HG03039 (cell line): ENCODE data around the gene NRN1.
"Not testable (repeated sequence)": the region's sequence is repeated elsewhere in the genome, so short reads cannot be mapped to it uniquely, and the experiment has no call there.

Source experiments
- ATAC-seq: cut with Tn5 transposase; IDR thresholded peaks from one replicate; pipeline ENCODE4 v1.9.1; 2021; ENCODE audit warnings: mild to moderate bottlenecking, moderate library complexity; ENCODE audit not compliant: unreplicated experiment

The NRN1 gene

GRCh38 chr6:6006428-6007365, at the start of gene NRN1:
TSS of gene NRN1 (minus strand) at chr6:6006925. CDS start at chr6:6006749, 176 bp downstream.
- no peak for ATAC-seq

- no peak for ATAC-seq
These were observed 45.5 kb upstream of the NRN1 start for GRCh38 chr6:6052216-6052615.

- no peak for ATAC-seq
These were observed 40.0 kb upstream of the NRN1 start for GRCh38 chr6:6046716-6047115.

- no peak for ATAC-seq
These were observed 33.3 kb upstream of the NRN1 start for GRCh38 chr6:6039946-6040509.

GRCh38 chr6:6037179-6037578, 30.5 kb upstream of the NRN1 start:
- ATAC-seq: no peak

- ATAC-seq: no peak
These were observed 27.1 kb upstream of the NRN1 start for GRCh38 chr6:6033858-6034257.

- no peak for ATAC-seq
These were observed 19.9 kb upstream of the NRN1 start for GRCh38 chr6:6026513-6027205.

GRCh38 chr6:6025736-6026135, 19.0 kb upstream of the NRN1 start:
- no peak for ATAC-seq

GRCh38 chr6:6024220-6024619, 17.5 kb upstream of the NRN1 start:
- no peak for ATAC-seq

GRCh38 chr6:6022841-6023240, 16.1 kb upstream of the NRN1 start:
- not testable (repeated sequence) for ATAC-seq

GRCh38 chr6:6008648-6009421, 2.1 kb upstream of the NRN1 start:
- ATAC-seq: peak; percentile 59

- no peak for ATAC-seq
These were observed 1.4 kb upstream of the NRN1 start for GRCh38 chr6:6008089-6008647.

GRCh38 chr6:6007366-6008088, 802 bp upstream of the NRN1 start:
- no peak for ATAC-seq

- ATAC-seq: no peak
These were observed 708 bp downstream of the NRN1 start for GRCh38 chr6:6006006-6006427.

- ATAC-seq: no peak
These were observed 1.4 kb downstream of the NRN1 start for GRCh38 chr6:6005051-6006005.

GRCh38 chr6:6004390-6004995, 2.2 kb downstream of the NRN1 start:
- ATAC-seq: no peak

GRCh38 chr6:6003621-6004366, 2.9 kb downstream of the NRN1 start:
- ATAC-seq: no peak
